IPS-18a (cell line): ENCODE data around the gene FN3K.

Experiments
- H3K27ac ChIP-seq: one replicate; pipeline ENCODE4 v1.5.1; 2013; ENCODE audit warnings: low read length
- H3K27me3 ChIP-seq: one replicate; pipeline ENCODE4 v1.6.1; 2013; ENCODE audit warnings: mild to moderate bottlenecking, low read length; ENCODE audit not compliant: control insufficient read depth, insufficient read depth
- H3K36me3 ChIP-seq: one replicate; pipeline ENCODE4 v1.6.1; 2013; ENCODE audit warnings: low read depth, low read length; ENCODE audit not compliant: control insufficient read depth
- H3K4me1 ChIP-seq: one replicate; pipeline ENCODE4 v1.6.1; 2013; ENCODE audit warnings: low read depth, low read length; ENCODE audit not compliant: control insufficient read depth
- H3K4me3 ChIP-seq: one replicate; pipeline ENCODE4 v1.5.1; 2013; ENCODE audit warnings: low read length
- H3K9ac ChIP-seq: one replicate; pipeline ENCODE4 v1.6.1; 2013; ENCODE audit warnings: mild to moderate bottlenecking, low read length, moderate library complexity
- H3K9me3 ChIP-seq: one replicate; pipeline ENCODE4 v1.6.1; 2013; ENCODE audit warnings: low read depth, low read length; ENCODE audit not compliant: control insufficient read depth

The FN3K gene

DNA sequence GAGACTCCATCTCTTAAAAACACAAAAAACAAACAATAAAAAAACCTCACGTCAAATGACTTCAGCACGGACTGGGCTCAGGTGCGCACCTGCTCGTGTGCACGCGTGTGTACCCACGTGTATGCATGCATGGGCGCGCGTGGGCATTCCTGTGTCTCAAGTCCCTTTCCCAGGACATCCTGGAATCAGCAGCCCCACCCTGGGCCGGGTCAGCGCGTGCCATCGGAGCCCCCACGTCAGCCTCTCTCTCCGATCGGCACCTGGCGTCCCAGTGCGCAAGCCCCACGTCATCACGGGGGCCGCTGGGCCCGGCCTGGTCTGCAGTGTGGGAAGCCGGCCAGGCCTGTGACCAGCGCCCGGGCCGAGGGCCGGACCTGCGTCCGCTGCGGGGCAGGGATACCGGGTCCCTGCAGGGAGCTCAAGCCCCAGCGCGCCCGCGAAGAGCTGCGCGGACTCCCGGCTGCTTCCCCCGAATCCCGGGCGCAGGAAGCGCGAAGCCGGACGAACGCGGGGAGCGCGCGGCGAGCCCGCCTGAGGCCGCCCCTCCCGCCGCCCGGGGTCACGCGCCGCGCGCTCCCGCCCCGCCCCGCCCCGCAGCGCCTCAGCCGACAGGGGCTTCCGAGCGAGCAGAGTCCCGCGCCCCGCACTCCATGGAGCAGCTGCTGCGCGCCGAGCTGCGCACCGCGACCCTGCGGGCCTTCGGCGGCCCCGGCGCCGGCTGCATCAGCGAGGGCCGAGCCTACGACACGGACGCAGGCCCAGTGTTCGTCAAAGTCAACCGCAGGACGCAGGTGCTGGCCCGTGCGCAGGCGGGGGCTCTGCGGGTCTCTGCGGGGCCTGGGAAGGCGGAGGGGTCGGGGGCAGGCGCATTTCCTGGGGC, at the start of gene FN3K:
Gene FN3K (plus strand): TSS at position 629 of the 880 bp plus-strand sequence. CDS start 22 bp downstream, at position 651.
- Histone ChIP-seq H3K4me3 (peak within 1 kb of the TSS; percentile 61), H3K27ac (no peak within 1 kb of the TSS), H3K9me3 (peaks cover 4% of the 10 kb centered on the region), H3K4me1 (no peaks in the 10 kb centered on the region), H3K36me3 (no peaks in the 10 kb centered on the region), H3K9ac (peak within 1 kb of the TSS; percentile 53), H3K27me3 (no peaks in the 10 kb centered on the region)

DNA sequence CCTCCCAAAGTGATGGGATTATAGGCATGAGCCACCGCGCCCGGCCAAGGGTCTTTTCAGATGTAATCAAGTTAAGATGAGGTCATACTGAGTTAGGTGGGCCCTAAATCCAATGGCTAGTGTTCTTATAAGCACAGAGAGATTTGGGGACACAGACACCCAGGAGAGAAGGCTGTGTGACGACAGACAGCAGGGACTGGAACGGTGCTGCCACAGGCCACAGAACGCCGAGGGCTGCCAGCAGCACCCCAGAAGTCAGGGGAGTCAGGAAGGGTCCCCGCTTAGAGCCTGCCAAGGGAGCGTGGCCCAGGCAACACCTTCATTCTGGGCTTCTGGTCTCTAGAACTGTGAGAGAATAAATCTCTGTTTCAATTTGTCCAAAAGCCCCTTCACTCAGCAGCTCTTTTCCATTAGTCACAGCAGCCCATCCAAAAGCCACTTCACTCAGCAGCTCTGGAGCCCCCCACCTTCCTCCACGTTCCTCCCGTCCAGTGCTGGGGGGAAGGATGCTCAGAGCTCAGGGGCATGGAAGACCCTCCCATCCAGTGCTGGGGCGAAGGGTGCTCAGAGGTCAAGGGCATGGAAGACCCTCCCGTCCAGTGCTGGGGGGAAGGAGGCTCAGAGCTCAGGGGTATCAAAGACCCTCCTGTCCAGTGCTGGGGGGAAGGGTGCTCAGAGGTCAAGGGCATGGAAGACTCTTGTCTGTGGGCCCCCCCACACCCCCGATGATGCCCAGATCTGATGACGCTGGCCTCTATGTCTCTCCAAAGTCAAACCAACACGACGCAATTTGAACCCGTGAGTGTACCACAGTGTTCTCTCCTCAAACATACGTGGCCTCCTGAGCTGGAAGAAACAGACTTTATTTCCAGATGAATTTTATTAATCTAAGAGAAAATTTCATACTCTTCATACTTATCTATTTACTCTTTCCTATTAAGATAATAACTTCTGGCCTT, 48.8 kb upstream of the FN3K start:
- Histone ChIP-seq H3K9me3 (no peaks in the 10 kb centered on the region), H3K27ac (no peak overlapping the region), H3K4me1 (no peaks in the 10 kb centered on the region), H3K36me3 (no peaks in the 10 kb centered on the region), H3K4me3 (no peak overlapping the region), H3K9ac (no peak overlapping the region), H3K27me3 (no peaks in the 10 kb centered on the region)

DNA sequence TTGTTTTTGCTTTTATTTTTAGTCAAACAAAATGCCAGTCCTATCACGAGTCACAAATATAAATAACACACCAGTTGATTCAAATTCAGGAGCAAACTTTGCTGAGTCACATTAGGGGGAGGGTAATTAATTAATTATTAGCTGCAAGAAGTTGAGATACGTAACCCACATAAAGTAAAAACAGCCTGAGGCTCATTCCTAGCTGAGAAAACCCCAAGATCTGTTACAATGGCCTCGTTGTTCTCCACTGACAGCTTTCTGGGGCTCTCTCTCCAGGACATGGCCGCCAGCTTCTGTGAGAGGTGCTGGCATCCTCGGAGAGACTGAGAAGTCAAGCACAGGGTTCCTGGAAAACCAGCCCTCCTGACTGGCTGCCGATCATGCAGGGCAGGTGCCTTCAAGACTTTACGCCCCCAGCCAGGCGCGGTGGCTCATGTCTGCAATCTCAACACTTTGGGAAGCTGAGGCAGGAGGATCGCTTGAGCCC, 48.0 kb upstream of the FN3K start:
- Histone ChIP-seq H3K36me3 (no peaks in the 10 kb centered on the region), H3K9me3 (no peaks in the 10 kb centered on the region), H3K27me3 (no peaks in the 10 kb centered on the region), H3K9ac (no peak overlapping the region), H3K4me3 (no peak overlapping the region), H3K4me1 (no peaks in the 10 kb centered on the region), H3K27ac (no peak overlapping the region)

DNA sequence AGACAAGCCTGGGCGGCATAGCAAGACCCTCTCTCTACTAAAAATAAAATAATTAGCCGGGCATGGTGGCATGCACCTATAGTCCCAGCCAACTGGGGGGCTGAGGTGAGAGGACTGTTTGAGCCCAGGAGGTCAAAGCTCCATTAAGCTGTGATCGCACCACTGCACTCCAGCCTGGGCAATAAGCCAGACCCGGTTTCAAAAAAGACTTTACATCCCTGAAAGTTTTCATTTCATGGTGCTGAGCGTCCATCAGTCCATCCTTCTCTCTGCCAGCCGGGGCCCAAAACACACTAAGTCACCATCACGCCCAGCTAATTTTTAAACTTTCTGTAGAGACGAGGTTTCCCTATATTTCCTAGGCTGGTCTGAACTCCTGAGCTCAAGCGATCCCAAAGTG, 47.5 kb upstream of the FN3K start:
- Histone ChIP-seq H3K9me3 (no peaks in the 10 kb centered on the region), H3K4me1 (no peaks in the 10 kb centered on the region), H3K27ac (no peak overlapping the region), H3K27me3 (no peaks in the 10 kb centered on the region), H3K9ac (no peak overlapping the region), H3K4me3 (no peak overlapping the region), H3K36me3 (no peaks in the 10 kb centered on the region)

DNA sequence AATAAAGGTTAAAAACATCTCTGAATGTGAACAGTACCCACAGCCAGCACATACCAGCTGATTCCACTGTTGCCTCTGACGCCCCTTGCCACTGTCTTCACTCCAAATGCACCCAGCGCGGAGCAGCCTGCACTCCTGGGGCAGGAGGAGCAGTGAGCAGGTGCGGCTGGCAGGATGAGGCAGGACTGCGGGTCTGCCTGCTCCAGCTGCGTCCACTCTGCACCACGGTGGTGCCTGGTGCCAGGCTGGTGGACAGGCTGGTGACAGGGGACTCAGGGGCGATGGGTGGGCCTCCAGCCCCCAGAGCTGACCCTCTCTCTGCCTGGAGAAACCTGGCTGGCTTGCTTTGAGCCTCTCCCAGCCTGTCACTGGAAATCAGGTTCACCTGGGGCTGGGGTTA, 46.3 kb upstream of the FN3K start:
- H3K9ac ChIP-seq = no peak overlapping the region
- no peak overlapping the region for H3K27ac ChIP-seq
- no peaks in the 10 kb centered on the region for H3K4me1 ChIP-seq
- no peaks in the 10 kb centered on the region for H3K9me3 ChIP-seq
- no peak overlapping the region for H3K4me3 ChIP-seq
- H3K27me3 ChIP-seq = no peaks in the 10 kb centered on the region
- no peaks in the 10 kb centered on the region for H3K36me3 ChIP-seq

DNA sequence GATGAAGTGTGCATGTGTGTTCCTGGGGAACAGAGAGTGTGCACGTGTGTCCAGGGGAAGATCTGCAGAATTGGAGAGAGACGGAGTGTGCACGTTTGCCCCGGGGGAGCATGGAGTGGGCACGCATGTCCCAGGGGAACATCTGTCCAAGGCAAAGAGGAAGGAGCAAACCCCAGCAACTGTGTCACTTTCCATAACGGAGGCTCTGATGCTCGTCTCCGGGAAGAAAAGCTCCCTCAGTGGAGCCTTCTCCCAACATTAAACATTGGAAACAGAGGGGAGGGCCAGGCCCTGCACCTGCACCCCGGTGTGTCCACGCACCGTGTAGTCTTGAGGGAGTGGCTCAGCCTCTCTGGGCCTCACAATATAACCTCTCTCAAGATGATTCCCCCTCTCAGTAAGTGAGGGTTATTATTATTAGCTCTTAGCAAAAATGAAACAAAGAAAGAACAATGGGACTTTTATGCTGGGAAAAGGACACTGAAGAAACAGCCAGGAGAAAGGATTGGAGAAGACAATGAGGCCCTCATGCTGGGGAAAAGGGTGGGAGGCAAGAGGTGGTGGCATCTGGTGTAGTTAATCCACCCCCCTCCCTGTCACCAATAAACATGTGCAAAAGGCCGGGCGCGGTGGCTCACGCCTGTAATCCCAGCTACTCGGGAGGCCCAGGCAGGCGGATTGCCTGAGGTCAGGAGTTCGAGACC, 44.5 kb upstream of the FN3K start:
- Histone ChIP-seq H3K27ac (no peak overlapping the region), H3K9ac (no peak overlapping the region), H3K36me3 (no peaks in the 10 kb centered on the region), H3K27me3 (peaks cover 8% of the 10 kb centered on the region), H3K9me3 (no peaks in the 10 kb centered on the region), H3K4me1 (no peaks in the 10 kb centered on the region), H3K4me3 (no peak overlapping the region)

DNA sequence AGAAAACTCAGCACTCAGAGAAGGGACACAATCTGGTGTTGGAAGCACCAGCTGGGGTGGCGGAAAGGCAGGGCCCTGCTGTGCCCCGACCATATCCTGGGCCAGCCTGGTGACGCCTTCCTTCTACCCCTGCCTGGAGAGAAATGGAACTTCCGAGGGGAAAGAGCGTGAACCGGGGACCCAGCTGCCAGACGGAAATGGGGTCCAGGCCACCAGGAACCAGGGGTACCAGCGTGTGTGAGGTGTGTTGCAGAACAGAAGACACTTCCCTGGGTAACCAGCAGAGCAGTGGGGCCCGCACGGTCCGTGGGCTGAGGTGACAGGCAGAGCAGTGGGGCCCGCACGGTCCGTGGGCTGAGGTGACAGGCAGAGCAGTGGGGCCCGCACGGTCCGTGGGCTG, 43.7 kb upstream of the FN3K start:
- no peaks in the 10 kb centered on the region for H3K36me3 ChIP-seq
- no peak overlapping the region for H3K9ac ChIP-seq
- H3K4me3 ChIP-seq = no peak overlapping the region
- H3K9me3 ChIP-seq = no peaks in the 10 kb centered on the region
- H3K4me1 ChIP-seq = no peaks in the 10 kb centered on the region
- no peak overlapping the region for H3K27ac ChIP-seq
- peaks cover 15% of the 10 kb centered on the region for H3K27me3 ChIP-seq

DNA sequence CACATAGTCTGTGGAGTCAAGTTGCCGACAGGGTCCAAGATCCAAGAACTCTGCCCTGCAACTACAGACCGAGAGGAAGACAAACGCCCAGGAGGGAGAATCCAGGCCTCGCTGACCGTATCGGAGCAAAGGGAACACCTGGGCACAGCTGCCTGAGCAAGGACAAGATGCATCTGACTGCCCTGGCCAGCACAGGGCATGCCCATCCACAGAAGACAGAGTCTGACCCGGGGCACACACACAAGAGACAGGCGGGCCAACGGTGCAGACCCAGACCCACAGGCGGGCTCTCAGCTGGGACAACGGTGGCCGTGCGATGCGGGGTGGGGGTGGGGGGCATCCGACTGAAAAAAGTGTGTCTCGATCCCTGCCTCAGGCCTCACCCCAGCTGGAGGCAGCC, 43.1 kb upstream of the FN3K start:
- H3K36me3 ChIP-seq = no peaks in the 10 kb centered on the region
- H3K4me3 ChIP-seq = no peak overlapping the region
- H3K27me3 ChIP-seq = peaks cover 21% of the 10 kb centered on the region
- H3K27ac ChIP-seq = no peak overlapping the region
- no peak overlapping the region for H3K9ac ChIP-seq
- H3K9me3 ChIP-seq = no peaks in the 10 kb centered on the region
- H3K4me1 ChIP-seq = no peaks in the 10 kb centered on the region

DNA sequence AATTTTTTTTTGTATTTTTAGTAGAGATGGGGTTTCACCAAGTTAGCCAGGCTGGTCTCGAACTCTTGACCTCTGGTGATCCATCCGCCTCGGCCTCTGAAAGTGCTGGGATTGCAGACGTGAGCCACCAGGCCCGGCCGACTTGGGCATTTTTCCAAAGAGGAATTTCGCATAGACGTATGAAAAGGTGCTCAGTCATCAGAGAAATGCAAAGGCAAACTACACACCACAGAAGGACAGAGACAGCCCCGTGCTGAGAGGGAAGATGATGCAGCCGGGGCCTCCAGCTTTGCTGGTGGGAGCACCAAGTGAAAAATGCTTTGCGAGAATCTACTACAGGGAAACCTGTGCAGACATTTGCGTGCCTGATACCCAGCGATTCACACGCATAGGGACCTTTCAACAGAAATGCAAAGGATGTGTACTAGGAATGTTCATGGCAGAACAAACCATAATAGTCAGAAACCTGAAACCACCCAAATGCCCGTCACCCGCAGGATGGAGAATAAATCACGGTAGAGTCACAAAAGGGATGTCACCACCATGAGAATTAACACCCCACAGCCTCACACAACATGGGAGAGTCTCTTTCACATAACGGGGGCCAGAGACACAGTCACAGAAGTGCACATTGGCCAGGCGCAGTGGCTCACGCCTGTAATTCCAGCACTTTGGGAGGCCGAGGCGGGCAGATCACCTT, 42.1 kb upstream of the FN3K start:
- Histone ChIP-seq H3K9ac (no peak overlapping the region), H3K9me3 (no peaks in the 10 kb centered on the region), H3K4me1 (no peaks in the 10 kb centered on the region), H3K27me3 (peaks cover 29% of the 10 kb centered on the region), H3K36me3 (no peaks in the 10 kb centered on the region), H3K4me3 (no peak overlapping the region), H3K27ac (no peak overlapping the region)

DNA sequence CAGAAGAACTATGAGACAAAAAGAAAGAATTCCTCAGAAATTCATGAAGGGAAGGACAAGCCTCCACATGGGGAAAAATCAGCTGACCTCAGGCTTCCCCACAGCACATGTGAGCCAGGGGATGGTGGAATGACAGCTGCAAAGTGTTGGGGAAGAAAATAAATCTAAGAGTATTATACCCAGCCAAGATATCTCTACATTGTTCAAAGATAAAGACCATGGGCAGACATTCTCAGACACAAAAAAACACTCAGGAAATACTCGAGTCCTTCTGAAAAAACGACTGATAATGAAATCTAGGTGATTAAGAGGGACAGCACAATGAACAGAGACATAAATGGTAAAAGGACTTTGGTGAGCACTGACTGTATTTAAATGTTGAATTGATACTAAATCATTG, 40.8 kb upstream of the FN3K start:
- Histone ChIP-seq H3K4me1 (no peaks in the 10 kb centered on the region), H3K4me3 (no peak overlapping the region), H3K27me3 (peaks cover 35% of the 10 kb centered on the region), H3K9me3 (no peaks in the 10 kb centered on the region), H3K36me3 (no peaks in the 10 kb centered on the region), H3K9ac (no peak overlapping the region), H3K27ac (no peak overlapping the region)
